Prostate gland (tissue), 2 donors: ENCODE results near the gene POLG.

ENCODE experiments used
- POLR2A ChIP-seq: fragments of 450-650 bp; IDR thresholded peaks from one replicate; pipeline ENCODE4 v1.6.1; 2016; ENCODE audit warnings: antibody characterized with exemption, mild to moderate bottlenecking
- POLR2AphosphoS5 ChIP-seq: sonication (generic); formaldehyde crosslinking; IDR thresholded peaks from one replicate; pipeline ENCODE4 v1.6.1; 2017; ENCODE audit warnings: antibody characterized with exemption
- TF ChIP-seq, protein P1 (sequence below), 4 experiments: fragments of 200-600 bp in 2 of 4; fragments of 450-650 bp in 2 of 4; sonication (generic) in 2 of 4; IDR thresholded peaks; 1 replicate in 3 of 4; 2 replicates in 1 of 4; pipeline ENCODE4 v1.5.1; 2016 to 2019; ENCODE audit warnings: antibody characterized with exemption in 4 of 4, mild to moderate bottlenecking in 2 of 4, moderate library complexity in 2 of 4

DNA sequence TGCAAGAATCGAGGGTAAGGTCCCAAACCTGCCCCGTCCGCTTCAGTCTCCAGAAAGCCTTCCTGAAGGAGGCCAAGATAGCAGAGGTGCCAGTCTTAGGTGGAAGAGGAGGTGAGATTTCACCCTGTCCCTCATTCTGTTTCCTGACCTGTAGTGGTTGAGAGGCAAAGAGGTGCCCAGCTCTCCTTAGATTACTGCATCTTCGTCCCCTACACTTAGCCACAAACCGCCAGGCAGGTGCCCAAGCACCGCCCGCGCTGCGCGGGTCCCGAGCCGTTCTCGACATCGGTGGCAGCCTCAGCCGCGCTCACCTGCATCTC lies 23.8 kb upstream of the POLG start:
- TF ChIP-seq, protein P1, sequence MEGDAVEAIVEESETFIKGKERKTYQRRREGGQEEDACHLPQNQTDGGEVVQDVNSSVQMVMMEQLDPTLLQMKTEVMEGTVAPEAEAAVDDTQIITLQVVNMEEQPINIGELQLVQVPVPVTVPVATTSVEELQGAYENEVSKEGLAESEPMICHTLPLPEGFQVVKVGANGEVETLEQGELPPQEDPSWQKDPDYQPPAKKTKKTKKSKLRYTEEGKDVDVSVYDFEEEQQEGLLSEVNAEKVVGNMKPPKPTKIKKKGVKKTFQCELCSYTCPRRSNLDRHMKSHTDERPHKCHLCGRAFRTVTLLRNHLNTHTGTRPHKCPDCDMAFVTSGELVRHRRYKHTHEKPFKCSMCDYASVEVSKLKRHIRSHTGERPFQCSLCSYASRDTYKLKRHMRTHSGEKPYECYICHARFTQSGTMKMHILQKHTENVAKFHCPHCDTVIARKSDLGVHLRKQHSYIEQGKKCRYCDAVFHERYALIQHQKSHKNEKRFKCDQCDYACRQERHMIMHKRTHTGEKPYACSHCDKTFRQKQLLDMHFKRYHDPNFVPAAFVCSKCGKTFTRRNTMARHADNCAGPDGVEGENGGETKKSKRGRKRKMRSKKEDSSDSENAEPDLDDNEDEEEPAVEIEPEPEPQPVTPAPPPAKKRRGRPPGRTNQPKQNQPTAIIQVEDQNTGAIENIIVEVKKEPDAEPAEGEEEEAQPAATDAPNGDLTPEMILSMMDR (IDR thresholded peaks at IDR 0.05): no peak
- TF ChIP-seq POLR2A: no peak
- no peak for TF ChIP-seq POLR2AphosphoS5
